Retinal pigment epithelial cell (primary cell): ENCODE results near the gene CBX4.

ENCODE experiments used
- DNase-seq: peaks from one replicate; pipeline ENCODE4 v3.0.0-alpha.2; 2010; ENCODE audit warnings: low read depth
- H3K4me3 ChIP-seq: 2 replicates; pipeline ENCODE4 v1.5.1; 2011; ENCODE audit warnings: mild to moderate bottlenecking, low read length, control low read depth, moderate library complexity
- TF ChIP-seq, protein P1 (sequence below): conservative IDR thresholded peaks from 2 replicates; pipeline ENCODE4 v1.5.1; 2011; ENCODE audit warnings: low read depth, low read length, control low read depth, inconsistent platforms

The CBX4 gene

DNA sequence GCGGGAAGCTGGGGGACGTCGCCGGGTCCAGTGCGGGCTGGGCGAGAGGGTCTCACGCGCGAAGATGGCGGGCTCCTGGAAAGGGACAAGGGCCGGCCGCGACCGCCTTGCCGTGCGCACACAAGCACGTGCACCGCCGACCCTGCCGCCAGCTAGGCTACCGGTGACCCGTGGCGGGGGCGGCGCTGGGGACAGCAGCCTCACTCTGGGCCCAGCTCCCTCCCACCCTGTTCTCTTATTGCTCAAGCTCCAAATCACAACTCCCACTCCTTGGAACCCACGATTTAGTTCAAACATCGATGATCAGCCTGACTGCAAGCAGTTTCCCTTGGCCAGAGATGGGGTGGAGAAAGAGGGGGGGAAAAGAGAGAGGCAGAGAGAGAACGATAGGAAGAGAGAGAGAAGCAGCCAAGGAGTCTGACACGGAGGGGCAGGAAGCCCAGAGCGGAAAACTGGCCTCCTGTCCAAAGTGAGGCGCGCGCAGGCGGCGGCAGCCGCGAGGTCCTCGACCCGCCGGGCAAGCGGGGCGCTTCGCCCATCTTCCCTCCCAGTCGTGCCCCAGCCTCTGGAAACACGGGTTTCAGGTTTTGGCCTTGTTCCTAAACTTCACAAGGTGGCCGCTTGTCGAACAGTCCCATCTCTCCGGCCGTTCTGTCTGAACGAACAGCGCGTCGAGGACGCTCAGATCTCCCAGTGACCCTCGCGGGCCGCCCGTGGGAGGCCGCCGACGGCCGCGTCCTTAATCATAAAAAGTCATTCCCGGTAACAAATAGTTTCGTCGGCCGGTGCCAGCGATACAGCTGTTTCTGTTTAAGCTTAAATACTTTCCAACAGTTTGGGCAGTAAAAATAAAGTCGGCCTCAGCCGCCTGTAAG is 40.7 kb downstream of the CBX4 start:
- no peak overlapping the region for H3K4me3 ChIP-seq
- TF ChIP-seq, protein P1, sequence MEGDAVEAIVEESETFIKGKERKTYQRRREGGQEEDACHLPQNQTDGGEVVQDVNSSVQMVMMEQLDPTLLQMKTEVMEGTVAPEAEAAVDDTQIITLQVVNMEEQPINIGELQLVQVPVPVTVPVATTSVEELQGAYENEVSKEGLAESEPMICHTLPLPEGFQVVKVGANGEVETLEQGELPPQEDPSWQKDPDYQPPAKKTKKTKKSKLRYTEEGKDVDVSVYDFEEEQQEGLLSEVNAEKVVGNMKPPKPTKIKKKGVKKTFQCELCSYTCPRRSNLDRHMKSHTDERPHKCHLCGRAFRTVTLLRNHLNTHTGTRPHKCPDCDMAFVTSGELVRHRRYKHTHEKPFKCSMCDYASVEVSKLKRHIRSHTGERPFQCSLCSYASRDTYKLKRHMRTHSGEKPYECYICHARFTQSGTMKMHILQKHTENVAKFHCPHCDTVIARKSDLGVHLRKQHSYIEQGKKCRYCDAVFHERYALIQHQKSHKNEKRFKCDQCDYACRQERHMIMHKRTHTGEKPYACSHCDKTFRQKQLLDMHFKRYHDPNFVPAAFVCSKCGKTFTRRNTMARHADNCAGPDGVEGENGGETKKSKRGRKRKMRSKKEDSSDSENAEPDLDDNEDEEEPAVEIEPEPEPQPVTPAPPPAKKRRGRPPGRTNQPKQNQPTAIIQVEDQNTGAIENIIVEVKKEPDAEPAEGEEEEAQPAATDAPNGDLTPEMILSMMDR: no peak
- DNase-seq: no peak

DNA sequence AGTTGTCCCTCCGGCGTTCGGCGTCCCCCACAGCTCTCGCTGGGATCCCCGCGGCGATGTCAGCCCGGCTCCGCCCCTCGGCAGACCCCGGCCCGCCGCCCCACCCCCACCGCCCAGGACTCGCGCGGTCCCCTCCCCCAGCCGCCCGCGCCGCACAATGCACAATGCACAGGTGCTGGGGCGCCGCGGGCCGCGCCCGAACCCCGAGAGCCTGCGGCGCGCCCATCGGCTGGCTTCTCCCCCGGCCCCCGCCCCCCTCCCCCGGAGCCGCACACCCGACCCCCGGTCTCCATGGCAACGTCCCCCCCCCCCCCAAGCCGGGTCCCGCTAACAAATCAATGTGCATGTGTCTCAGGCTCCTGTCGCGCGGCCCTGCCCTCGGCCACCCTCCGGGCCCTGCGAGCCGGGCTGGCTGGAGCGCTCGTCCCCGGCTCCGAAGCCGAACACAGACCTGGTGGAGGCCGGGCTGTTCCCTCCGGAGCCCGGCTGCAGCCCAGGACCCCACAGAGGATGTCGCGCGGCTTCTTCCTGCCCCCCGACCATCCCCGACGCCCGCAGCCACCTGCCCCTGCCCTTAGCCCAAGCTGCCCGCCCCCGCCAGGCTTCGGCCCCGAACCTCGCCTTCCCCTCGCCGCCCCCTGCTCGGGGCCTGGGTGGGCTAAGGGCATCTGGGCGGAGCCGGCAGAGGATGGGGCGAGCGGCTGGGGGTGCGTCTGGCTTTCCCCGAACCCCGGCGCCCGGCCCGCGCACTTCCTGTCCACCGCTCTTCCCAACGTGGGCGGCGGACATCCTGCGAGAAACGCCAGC is 41.5 kb downstream of the CBX4 start:
- TF ChIP-seq, protein P1: no peak
- DNase-seq: no peak
- H3K4me3 ChIP-seq: peak overlapping the region; percentile 46

DNA sequence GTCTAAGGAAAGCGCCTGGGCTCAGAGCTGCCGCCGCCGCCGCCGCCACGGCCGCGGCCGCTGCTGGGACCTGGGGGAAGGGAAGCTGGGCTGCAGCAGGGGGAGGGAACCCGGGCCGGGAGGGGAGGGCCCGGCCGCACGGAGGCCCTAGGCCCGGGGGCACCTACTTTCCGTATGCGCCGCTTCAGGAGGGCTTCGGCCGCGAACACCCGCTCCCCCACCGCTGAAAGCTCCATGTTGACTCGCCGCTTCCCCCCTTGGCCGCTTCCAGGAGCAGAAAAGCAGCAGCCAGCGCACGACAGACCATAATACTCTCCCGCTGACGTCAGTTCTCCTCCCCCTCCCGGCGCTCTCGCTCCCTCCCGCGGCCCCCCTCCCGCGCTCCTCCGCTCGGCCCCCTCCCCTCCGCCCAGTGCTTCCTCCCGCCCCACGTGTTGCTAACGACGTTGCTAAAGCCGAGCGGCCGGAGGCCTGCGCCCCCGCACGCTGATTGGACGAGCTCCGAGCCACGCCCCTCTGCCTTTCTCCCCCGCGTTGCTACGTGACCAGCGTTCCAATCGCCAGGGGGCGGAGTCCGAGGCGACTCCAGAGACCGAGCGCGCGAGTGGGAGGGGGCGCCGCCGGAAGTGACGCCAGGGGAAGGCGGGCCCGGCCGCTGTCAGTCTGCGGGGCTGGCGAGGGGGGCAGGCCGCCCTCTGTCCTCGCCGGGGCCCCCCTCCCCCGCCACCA is 42.3 kb downstream of the CBX4 start, which contains the start of gene CBX8:
CBX8 (minus strand) TSS at position 315 of the 729 bp plus-strand sequence; CDS start at position 236, 79 bp downstream.
- TF ChIP-seq, protein P1: no peak
- DNase-seq: peak; percentile 96
- H3K4me3 ChIP-seq: peak within 1 kb of the TSS; percentile 75

DNA sequence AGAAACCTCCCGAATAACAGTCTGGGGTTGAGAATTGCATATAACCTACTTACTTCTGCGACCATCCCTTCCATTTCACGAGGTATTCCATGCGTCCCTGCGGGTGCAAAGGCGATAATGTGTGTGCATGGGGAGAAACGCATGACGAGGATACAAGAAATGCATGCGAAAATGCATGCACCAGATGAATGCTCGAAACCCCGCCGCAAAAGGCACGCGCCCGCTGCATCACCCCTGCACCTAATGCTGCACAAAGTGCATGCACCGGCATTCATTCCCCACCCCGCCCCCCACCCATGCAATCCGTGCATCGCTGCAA is 42.8 kb downstream of the CBX4 start:
- peak overlapping the region; percentile 75 for H3K4me3 ChIP-seq
- TF ChIP-seq, protein P1: no peak
- no peak for DNase-seq

DNA sequence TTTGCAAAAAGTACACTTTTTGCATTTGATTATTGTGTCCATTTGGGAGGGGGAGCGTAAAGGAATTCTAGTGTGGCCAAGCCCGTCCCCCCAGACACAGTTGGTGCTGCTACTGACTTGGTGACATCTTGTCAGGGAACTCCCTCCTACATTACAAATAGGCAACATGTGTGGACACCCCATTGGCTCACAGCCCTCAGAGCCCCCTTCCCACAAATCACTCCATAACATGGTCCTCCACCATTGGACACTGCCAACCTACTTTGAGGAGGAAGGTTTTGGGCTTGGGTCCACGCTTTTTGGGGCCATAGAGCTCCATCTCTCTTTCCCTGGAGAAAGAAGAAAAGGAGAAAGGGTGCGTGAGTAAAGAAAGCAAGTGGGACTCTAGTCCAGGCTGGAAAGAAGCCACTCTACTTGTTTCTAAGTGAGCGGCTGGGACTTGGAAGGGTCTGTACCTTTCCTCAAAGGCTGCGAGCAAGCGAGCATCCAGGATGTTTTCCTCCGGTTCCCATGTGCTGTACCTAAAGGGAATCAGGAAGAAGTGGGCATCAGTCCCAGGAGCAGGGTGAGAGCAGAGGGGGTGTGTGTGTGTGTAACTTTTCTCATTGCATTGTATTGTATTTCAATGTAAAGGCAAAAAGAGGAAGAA is 43.3 kb downstream of the CBX4 start:
- TF ChIP-seq, protein P1: no peak
- peak overlapping the region; percentile 75 for H3K4me3 ChIP-seq
- no peak for DNase-seq

DNA sequence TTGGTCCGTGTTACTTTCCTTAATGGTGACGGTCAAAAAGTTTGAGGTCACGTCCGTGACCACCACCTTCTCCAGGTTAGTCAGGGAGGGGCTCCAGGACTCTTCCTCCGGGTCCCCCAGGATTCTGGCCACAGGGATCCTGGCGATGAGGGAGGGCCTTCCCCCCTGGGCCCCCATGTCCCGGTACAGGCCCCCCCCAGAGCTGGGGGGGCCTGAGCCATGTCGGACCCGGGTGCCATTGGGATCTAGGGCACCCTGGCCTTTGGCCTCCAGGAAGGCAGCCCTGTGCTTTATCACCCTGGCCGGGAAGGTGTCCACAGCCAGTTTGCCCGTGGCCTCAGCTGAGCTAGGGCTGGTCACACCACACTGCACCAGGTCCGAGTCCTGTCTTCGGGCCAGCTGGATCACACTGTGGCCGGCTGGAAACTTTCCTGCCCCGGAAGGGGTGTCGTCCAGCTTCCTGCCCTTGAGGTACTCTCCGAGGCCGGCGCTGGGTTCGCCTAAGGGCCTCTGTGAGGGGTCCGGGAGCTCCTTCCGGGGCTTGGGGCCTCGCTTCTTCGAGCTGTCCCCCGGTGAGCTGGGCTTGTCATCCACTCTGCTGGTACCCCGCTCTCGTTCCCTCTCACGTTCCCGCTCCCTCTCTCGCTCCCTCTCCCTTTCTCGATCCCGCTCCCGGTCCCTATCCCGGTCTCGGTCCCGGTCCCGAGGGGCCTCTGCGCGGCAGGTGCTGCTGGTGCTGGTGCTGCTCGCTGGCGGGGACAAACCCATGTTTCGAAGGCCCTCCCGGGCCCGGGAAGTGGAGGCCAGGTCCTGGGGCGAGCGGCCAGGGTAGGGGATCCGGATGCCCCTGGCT is 44.4 kb downstream of the CBX4 start:
- no peak for DNase-seq
- TF ChIP-seq, protein P1: no peak

More for the DNA sequence above, 44.4 kb downstream of the CBX4 start:
- no peak overlapping the region for H3K4me3 ChIP-seq
